Stomach (tissue), 4 donors: Measurements from ENCODE around the gene CCDC83.

Source experiments
- EP300 ChIP-seq: sonication (generic); formaldehyde crosslinking; IDR thresholded peaks from one replicate; pipeline ENCODE4 v1.6.1; 2017; ENCODE audit warnings: antibody characterized with exemption
- POLR2A ChIP-seq, 4 donors: fragments of 450-650 bp; IDR thresholded peaks; one replicate each; pipeline ENCODE4 v1.6.1; 2016; ENCODE audit warnings: antibody characterized with exemption in 4 of 4, control low read depth in 2 of 4, mild to moderate bottlenecking in 1 of 4, moderate library complexity in 1 of 4
- TF ChIP-seq, protein P1 (sequence below), 7 experiments: fragments of 450-650 bp in 4 of 7; fragments of 200-600 bp in 3 of 7; sonication (generic) in 3 of 7; IDR thresholded peaks; one replicate each; pipeline ENCODE4 v1.5.1; 2016 to 2019; ENCODE audit warnings: antibody characterized with exemption in 7 of 7, control low read depth in 2 of 7, mild to moderate bottlenecking in 1 of 7

DNA sequence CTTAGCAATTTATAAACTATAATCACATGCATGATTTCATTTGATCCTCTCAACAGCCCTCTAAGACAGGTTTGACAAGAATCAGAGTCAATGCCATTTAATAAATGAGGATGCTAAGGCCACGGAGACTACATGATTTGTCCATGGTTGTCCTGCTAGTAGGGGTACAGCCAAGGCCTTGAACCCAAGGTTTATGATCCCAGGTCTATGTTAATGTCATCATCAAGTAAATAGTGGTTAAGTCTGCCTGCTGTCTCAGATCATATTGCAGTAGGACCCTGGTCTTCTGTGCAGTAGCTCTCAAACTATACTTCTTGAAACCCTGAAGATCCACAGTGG lies 26.6 kb upstream of the CCDC83 start:
- no peak for TF ChIP-seq EP300
- TF ChIP-seq, protein P1, sequence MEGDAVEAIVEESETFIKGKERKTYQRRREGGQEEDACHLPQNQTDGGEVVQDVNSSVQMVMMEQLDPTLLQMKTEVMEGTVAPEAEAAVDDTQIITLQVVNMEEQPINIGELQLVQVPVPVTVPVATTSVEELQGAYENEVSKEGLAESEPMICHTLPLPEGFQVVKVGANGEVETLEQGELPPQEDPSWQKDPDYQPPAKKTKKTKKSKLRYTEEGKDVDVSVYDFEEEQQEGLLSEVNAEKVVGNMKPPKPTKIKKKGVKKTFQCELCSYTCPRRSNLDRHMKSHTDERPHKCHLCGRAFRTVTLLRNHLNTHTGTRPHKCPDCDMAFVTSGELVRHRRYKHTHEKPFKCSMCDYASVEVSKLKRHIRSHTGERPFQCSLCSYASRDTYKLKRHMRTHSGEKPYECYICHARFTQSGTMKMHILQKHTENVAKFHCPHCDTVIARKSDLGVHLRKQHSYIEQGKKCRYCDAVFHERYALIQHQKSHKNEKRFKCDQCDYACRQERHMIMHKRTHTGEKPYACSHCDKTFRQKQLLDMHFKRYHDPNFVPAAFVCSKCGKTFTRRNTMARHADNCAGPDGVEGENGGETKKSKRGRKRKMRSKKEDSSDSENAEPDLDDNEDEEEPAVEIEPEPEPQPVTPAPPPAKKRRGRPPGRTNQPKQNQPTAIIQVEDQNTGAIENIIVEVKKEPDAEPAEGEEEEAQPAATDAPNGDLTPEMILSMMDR (IDR thresholded peaks at IDR 0.05) = no peak
- TF ChIP-seq POLR2A (IDR thresholded peaks at IDR 0.05) = no peak
